ENCODE results near the gene CFAP299. TPM values are rescaled to one million over a fixed set of nuclear protein-coding genes. Genes with fewer than 3 reads are reported as not detected.

The CFAP299 gene
- total and polyA plus RNA-seq, 9 of the 15 experiments (the other 6 are each of a cell fraction or from before 2014, with no cell fraction given): 0.09 to 3.0 (median 0.76) TPM

DNA sequence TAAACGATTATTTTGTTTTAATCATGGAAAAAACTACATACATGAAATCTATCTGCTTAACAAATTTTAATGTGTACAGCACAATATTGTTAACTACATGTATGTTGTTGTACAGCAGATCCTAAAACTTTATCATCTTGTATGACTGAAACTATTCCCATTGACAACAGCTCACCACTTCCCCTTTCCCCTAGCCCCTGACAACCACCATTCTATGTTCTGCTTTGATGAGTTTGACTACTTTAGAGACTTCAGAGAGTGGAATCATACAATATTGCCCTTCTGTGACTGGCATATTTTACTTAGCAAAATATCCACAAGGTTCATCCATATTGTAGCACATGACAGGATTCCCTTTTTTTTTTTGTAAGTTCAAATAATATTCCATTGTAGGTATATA, 185.9 kb downstream of the CFAP299 start:
- DNase-seq (ENCODE audit: extremely low read depth in 1 of 4, low spot score in 3 of 4) (no peak), ATAC-seq (no peak), FAIRE-seq (no peak)
- Histone ChIP-seq H3K36me3 (ENCODE audit: control insufficient read depth, insufficient read depth, low read length) (no peaks in the 10 kb centered on the region), H3K79me2 (ENCODE audit: control insufficient read depth, insufficient read depth, low read length) (no peaks in the 10 kb centered on the region), H2AFZ (ENCODE audit: low read depth, low read length) (no peak overlapping the region), H3K9me1 (ENCODE audit: control insufficient read depth, insufficient read depth, low read length) (no peaks in the 10 kb centered on the region), H3K9ac (ENCODE audit: insufficient read depth in 1 of 2, low read depth in 2 of 2, low read length in 2 of 2) (no peak overlapping the region), H3K27ac (ENCODE audit: extremely low read depth, low read depth, low read length) (no peak overlapping the region), H3K4me2 (ENCODE audit: insufficient read depth, low read length) (no peak overlapping the region), H3K4me3 (no peak overlapping the region), H3K9me3 (replicated peaks; ENCODE audit: control insufficient read depth, insufficient read depth, low read depth, low read length) (no peaks in the 10 kb centered on the region), H3K4me1 (replicated peaks in 1 of 2; ENCODE audit: control insufficient read depth in 2 of 2, insufficient read depth in 2 of 2, low read length in 2 of 2) (no peaks in the 10 kb centered on the region), H4K20me1 (replicated peaks; ENCODE audit: control insufficient read depth, insufficient read depth, low read length) (no peaks in the 10 kb centered on the region), H3K27me3 (ENCODE audit: control insufficient read depth in 2 of 2, insufficient read depth in 2 of 2, low read length in 2 of 2) (no peaks in the 10 kb centered on the region)
- no TSS peak for BruUV-seq (replicated peaks)
- intact Hi-C loops (cut with micrococcal nuclease) (no loop called here), in situ Hi-C loops (cut with MboI) (no loop called here)
- WGBS (ENCODE audit: insufficient coverage, low coverage, missing lambda C conversion rate): 0% methylated on average over 1 of the region's 1 CpG
- ChIA-PET CTCF (ENCODE audit: low intra/inter-chr PET ratio) (no interaction called here), POLR2A (interaction anchor here (0.6 kb wide), 1 partner anchor 1478 kb away, joined by 3 read pairs; no protein-coding TSS in a partner anchor)
- TF ChIP-seq SPI1 (IDR thresholded peaks at IDR 0.05; ENCODE audit: borderline replicate concordance, low read depth, low read length) (peak; percentile 64; the same call in 1 of the 2 replicates), XRCC5 (IDR thresholded peaks at IDR 0.05; ENCODE audit: low read depth, low read length) (no peak)

DNA sequence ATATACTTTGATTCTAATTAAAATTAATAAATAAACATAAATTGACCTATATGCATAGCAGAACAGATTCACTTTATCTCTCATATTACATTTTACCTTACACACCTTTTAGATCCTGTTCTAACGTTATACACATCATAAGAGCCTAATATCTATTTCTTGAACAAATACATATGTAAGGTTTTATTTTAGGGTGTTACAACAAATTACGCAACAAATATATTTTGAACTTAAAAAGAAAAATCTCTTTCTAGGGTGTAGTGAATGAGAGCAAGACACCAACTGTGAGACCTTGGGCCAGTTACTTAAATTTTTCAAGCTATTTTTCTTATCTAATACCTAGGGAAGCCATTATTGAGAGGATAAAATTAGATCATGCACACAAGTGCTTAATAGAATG, 191.2 kb downstream of the CFAP299 start:
- Histone ChIP-seq H3K9me1 (ENCODE audit: control insufficient read depth, insufficient read depth, low read length) (no peaks in the 10 kb centered on the region), H3K36me3 (ENCODE audit: control insufficient read depth, insufficient read depth, low read length) (no peaks in the 10 kb centered on the region), H3K9me3 (replicated peaks; ENCODE audit: control insufficient read depth, insufficient read depth, low read depth, low read length) (no peaks in the 10 kb centered on the region), H3K4me1 (replicated peaks in 1 of 2; ENCODE audit: control insufficient read depth in 2 of 2, insufficient read depth in 2 of 2, low read length in 2 of 2) (no peaks in the 10 kb centered on the region), H3K4me2 (ENCODE audit: insufficient read depth, low read length) (no peak overlapping the region), H4K20me1 (replicated peaks; ENCODE audit: control insufficient read depth, insufficient read depth, low read length) (no peaks in the 10 kb centered on the region), H3K4me3 (no peak overlapping the region), H2AFZ (ENCODE audit: low read depth, low read length) (no peak overlapping the region), H3K9ac (ENCODE audit: insufficient read depth in 1 of 2, low read depth in 2 of 2, low read length in 2 of 2) (no peak overlapping the region), H3K27me3 (ENCODE audit: control insufficient read depth in 2 of 2, insufficient read depth in 2 of 2, low read length in 2 of 2) (no peaks in the 10 kb centered on the region), H3K27ac (ENCODE audit: extremely low read depth, low read depth, low read length) (no peak overlapping the region), H3K79me2 (ENCODE audit: control insufficient read depth, insufficient read depth, low read length) (no peaks in the 10 kb centered on the region)
- in situ Hi-C loops (cut with MboI) (no loop called here), intact Hi-C loops (cut with micrococcal nuclease) (no loop called here)
- no peak for DNase-seq (ENCODE audit: extremely low read depth in 1 of 4, low spot score in 3 of 4)
- 4% methylated on average over 2 of the region's 2 CpGs for WGBS (ENCODE audit: insufficient coverage, low coverage, missing lambda C conversion rate)
- ChIA-PET CTCF (ENCODE audit: low intra/inter-chr PET ratio) (no interaction called here), POLR2A (no interaction called here)
- TF ChIP-seq ZSCAN29 (IDR thresholded peaks at IDR 0.05): no peak
- no peak for TF ChIP-seq CEBPG (CRISPR knock-in tag; IDR thresholded peaks at IDR 0.05)
- peak; percentile 17 to 64; a peak in 2 of 4 replicates for TF ChIP-seq CEBPG (tag; conservative IDR thresholded peaks at IDR 0.05 in 1 of 2, IDR thresholded peaks at IDR 0.05 in 1 of 2)
- FAIRE-seq: no peak
- ATAC-seq: no peak
- BruUV-seq (replicated peaks): no TSS peak

All from K562 (cell line).